Liver (tissue), 3 donors: ENCODE measurements around the gene SEC14L5.

Experiments used
- CTCF ChIP-seq: fragments of 150-350 bp; IDR thresholded peaks from 2 replicates; pipeline ENCODE4 v1.5.1; 2017; ENCODE audit warnings: improper control_type of control experiment, low read depth, low read length; ENCODE audit not compliant: missing input control
- JUND ChIP-seq, 2 donors: IDR thresholded peaks; 2 replicates each; pipeline ENCODE4 v1.6.1; 2016; ENCODE audit warnings: antibody characterized with exemption in 2 of 2
- RAD21 ChIP-seq, 2 donors: IDR thresholded peaks; 2 replicates each; pipeline ENCODE4 v1.6.1; 2016; ENCODE audit warnings: antibody characterized with exemption in 2 of 2, mild to moderate bottlenecking in 2 of 2
- TF ChIP-seq, protein P1 (sequence below): IDR thresholded peaks from 2 replicates; pipeline ENCODE4 v1.6.1; 2016; ENCODE audit warnings: antibody characterized with exemption
- donor health status: healthy.
- donor health status: healthy.

- no peak for TF ChIP-seq CTCF
- TF ChIP-seq, protein P1, sequence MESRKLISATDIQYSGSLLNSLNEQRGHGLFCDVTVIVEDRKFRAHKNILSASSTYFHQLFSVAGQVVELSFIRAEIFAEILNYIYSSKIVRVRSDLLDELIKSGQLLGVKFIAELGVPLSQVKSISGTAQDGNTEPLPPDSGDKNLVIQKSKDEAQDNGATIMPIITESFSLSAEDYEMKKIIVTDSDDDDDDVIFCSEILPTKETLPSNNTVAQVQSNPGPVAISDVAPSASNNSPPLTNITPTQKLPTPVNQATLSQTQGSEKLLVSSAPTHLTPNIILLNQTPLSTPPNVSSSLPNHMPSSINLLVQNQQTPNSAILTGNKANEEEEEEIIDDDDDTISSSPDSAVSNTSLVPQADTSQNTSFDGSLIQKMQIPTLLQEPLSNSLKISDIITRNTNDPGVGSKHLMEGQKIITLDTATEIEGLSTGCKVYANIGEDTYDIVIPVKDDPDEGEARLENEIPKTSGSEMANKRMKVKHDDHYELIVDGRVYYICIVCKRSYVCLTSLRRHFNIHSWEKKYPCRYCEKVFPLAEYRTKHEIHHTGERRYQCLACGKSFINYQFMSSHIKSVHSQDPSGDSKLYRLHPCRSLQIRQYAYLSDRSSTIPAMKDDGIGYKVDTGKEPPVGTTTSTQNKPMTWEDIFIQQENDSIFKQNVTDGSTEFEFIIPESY: no peak
- no peak for TF ChIP-seq JUND (IDR thresholded peaks at IDR 0.05)
- no peak for TF ChIP-seq RAD21 (IDR thresholded peaks at IDR 0.05)
Measured at GRCh38 chr16:4981473-4981872, 23.3 kb downstream of the SEC14L5 start.
